ENCODE results near the gene COL1A2. TPM values are rescaled to one million over a fixed set of nuclear protein-coding genes. Genes with fewer than 3 reads are reported as not detected.

Gene COL1A2
- total and polyA plus RNA-seq, 2 donors (not counting 1 experiment from before 2014, with no cell fraction given), result 0.46 to 0.47 TPM

GRCh38 chr7:94400022-94400421, 5.3 kb downstream of the COL1A2 start:
- Mint-ChIP-seq H3K27me3 (peaks cover 39% of the 10 kb centered on the region), H3K9me3 (ENCODE audit: insufficient read depth) (no peaks in the 10 kb centered on the region), H3K4me1 (peaks cover 5% of the 10 kb centered on the region), H3K4me3 (no peak overlapping the region), H3K27ac (no peak overlapping the region)
- ChIA-PET POLR2A (no interaction called here), CTCF (no interaction called here)
- Histone ChIP-seq H2AFZ (ENCODE audit: insufficient read depth, low read depth, low read length, poor library complexity, severe bottlenecking) (no peak overlapping the region), H4K20me1 (ENCODE audit: control insufficient read depth, insufficient read depth, low read length, poor library complexity, severe bottlenecking) (no peaks in the 10 kb centered on the region), H3K79me2 (ENCODE audit: control insufficient read depth, insufficient read depth, low read length) (no peaks in the 10 kb centered on the region), H3K4me2 (replicated peaks; ENCODE audit: low read depth, low read length, poor library complexity, severe bottlenecking) (no peak overlapping the region), H3K9ac (ENCODE audit: low read length) (no peak overlapping the region), H3K4me1 (ENCODE audit: control insufficient read depth in 2 of 2, insufficient read depth in 2 of 2, low read length in 2 of 2) (peaks cover 5% of the 10 kb centered on the region in 2 donors), H3K36me3 (replicated peaks in 1 of 2; ENCODE audit: control extremely low read depth in 1 of 2, control insufficient read depth in 1 of 2, extremely low read depth in 1 of 2, insufficient read depth in 2 of 2, low read length in 1 of 2) (no peaks in the 10 kb centered on the region), H3K27ac (ENCODE audit: low read length in 2 of 2) (no peak overlapping the region), H3K4me3 (ENCODE audit: control extremely low read depth in 1 of 5, extremely low read depth in 1 of 5, insufficient read depth in 1 of 5, low read depth in 2 of 5, low read length in 4 of 5) (no peak overlapping the region), H3K27me3 (replicated peaks in 1 of 4; ENCODE audit: control extremely low read depth in 1 of 4, control insufficient read depth in 3 of 4, insufficient read depth in 4 of 4, low read length in 3 of 4) (peaks cover 0 to 13% (median 8%) of the 10 kb centered on the region in 4 experiments), H3K9me3 (ENCODE audit: control extremely low read depth in 1 of 3, control insufficient read depth in 2 of 3, insufficient read depth in 1 of 3, low read length in 2 of 3) (no peaks in the 10 kb centered on the region)
- intact Hi-C loops (cut with micrococcal nuclease), result no loop called here
- ATAC-seq (ENCODE audit: low read depth) (no peak), DNase-seq (no peak)
- WGBS (ENCODE audit: insufficient coverage), result no CpG with 5 or more reads among the region's 2 CpGs
- TF ChIP-seq EZH2 (IDR thresholded peaks at IDR 0.05; ENCODE audit: borderline replicate concordance, insufficient read depth, low read depth, low read length, poor library complexity, severe bottlenecking), result no peak
- no peak for TF ChIP-seq CTCF (IDR thresholded peaks at IDR 0.05)

- Histone ChIP-seq H3K27me3 (replicated peaks in 1 of 4; ENCODE audit: control extremely low read depth in 1 of 4, control insufficient read depth in 3 of 4, insufficient read depth in 4 of 4, low read length in 3 of 4) (peaks cover 0 to 6% (median 5%) of the 10 kb centered on the region in 4 experiments), H3K36me3 (replicated peaks in 1 of 2; ENCODE audit: control extremely low read depth in 1 of 2, control insufficient read depth in 1 of 2, extremely low read depth in 1 of 2, insufficient read depth in 2 of 2, low read length in 1 of 2) (no peaks in the 10 kb centered on the region), H3K79me2 (ENCODE audit: control insufficient read depth, insufficient read depth, low read length) (no peaks in the 10 kb centered on the region), H2AFZ (ENCODE audit: insufficient read depth, low read depth, low read length, poor library complexity, severe bottlenecking) (no peak overlapping the region), H4K20me1 (ENCODE audit: control insufficient read depth, insufficient read depth, low read length, poor library complexity, severe bottlenecking) (no peaks in the 10 kb centered on the region), H3K4me1 (ENCODE audit: control insufficient read depth in 2 of 2, insufficient read depth in 2 of 2, low read length in 2 of 2) (no peaks in the 10 kb centered on the region), H3K27ac (ENCODE audit: low read length in 2 of 2) (no peak overlapping the region), H3K4me3 (ENCODE audit: control extremely low read depth in 1 of 5, extremely low read depth in 1 of 5, insufficient read depth in 1 of 5, low read depth in 2 of 5, low read length in 4 of 5) (no peak overlapping the region), H3K9me3 (ENCODE audit: control extremely low read depth in 1 of 3, control insufficient read depth in 2 of 3, insufficient read depth in 1 of 3, low read length in 2 of 3) (no peaks in the 10 kb centered on the region), H3K9ac (ENCODE audit: low read length) (no peak overlapping the region), H3K4me2 (replicated peaks; ENCODE audit: low read depth, low read length, poor library complexity, severe bottlenecking) (no peak overlapping the region)
- DNase-seq (no peak), ATAC-seq (ENCODE audit: low read depth) (no peak)
- no peaks in the 10 kb centered on the region for H3K9me3 Mint-ChIP-seq (ENCODE audit: insufficient read depth)
- POLR2A ChIA-PET, result no interaction called here
- CTCF ChIA-PET, result interaction anchor here (0.8 kb wide), 1 partner anchor 685 kb away, joined by 3 read pairs; no protein-coding TSS in a partner anchor
- no CpG with 5 or more reads among the region's 6 CpGs for WGBS (ENCODE audit: insufficient coverage)
- no peak overlapping the region for H3K4me3 Mint-ChIP-seq
- TF ChIP-seq CTCF (IDR thresholded peaks at IDR 0.05) (no peak), EZH2 (IDR thresholded peaks at IDR 0.05; ENCODE audit: borderline replicate concordance, insufficient read depth, low read depth, low read length, poor library complexity, severe bottlenecking) (no peak)
- H3K27ac Mint-ChIP-seq, result no peak overlapping the region
- H3K27me3 Mint-ChIP-seq, result peaks cover 33% of the 10 kb centered on the region
- no peaks in the 10 kb centered on the region for H3K4me1 Mint-ChIP-seq
- intact Hi-C loops (cut with micrococcal nuclease), result no loop called here
Measured at GRCh38 chr7:94400643-94401427, 6.1 kb downstream of the COL1A2 start.
